ENCODE data around the gene NELFE. TPM values are rescaled to one million over a fixed set of nuclear protein-coding genes. Genes with fewer than 3 reads are reported as not detected.
"Not testable (repeated sequence)": the region's sequence is repeated elsewhere in the genome, so short reads cannot be mapped to it uniquely, and the experiment has no call there.

The NELFE gene
- total RNA-seq, 2 donors from 2014 or later, result 62.4 to 69.3 TPM

- H3K36me3 ChIP-seq, result no peaks in the 10 kb centered on the region
- no peaks in the 10 kb centered on the region for H3K27me3 ChIP-seq (replicated peaks; ENCODE audit: insufficient read depth)
- no peak for DNase-seq (ENCODE audit: low spot score)
- TF ChIP-seq, protein P1, sequence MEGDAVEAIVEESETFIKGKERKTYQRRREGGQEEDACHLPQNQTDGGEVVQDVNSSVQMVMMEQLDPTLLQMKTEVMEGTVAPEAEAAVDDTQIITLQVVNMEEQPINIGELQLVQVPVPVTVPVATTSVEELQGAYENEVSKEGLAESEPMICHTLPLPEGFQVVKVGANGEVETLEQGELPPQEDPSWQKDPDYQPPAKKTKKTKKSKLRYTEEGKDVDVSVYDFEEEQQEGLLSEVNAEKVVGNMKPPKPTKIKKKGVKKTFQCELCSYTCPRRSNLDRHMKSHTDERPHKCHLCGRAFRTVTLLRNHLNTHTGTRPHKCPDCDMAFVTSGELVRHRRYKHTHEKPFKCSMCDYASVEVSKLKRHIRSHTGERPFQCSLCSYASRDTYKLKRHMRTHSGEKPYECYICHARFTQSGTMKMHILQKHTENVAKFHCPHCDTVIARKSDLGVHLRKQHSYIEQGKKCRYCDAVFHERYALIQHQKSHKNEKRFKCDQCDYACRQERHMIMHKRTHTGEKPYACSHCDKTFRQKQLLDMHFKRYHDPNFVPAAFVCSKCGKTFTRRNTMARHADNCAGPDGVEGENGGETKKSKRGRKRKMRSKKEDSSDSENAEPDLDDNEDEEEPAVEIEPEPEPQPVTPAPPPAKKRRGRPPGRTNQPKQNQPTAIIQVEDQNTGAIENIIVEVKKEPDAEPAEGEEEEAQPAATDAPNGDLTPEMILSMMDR (IDR thresholded peaks at IDR 0.05), result no peak
- no peak overlapping the region for H3K4me3 ChIP-seq
- no peaks in the 10 kb centered on the region for H3K9me3 ChIP-seq
- H3K27ac ChIP-seq, result no peak overlapping the region
- peaks cover 5 to 10% of the 10 kb centered on the region in 2 donors for H3K4me1 ChIP-seq (ENCODE audit: control insufficient read depth in 1 of 2, low read depth in 2 of 2)
- no peak for ATAC-seq (ENCODE audit: insufficient number of reproducible peaks, low FRiP score, low read depth)
Measured at GRCh38 chr6:31940256-31940664, 18.5 kb downstream of the NELFE start.

DNA sequence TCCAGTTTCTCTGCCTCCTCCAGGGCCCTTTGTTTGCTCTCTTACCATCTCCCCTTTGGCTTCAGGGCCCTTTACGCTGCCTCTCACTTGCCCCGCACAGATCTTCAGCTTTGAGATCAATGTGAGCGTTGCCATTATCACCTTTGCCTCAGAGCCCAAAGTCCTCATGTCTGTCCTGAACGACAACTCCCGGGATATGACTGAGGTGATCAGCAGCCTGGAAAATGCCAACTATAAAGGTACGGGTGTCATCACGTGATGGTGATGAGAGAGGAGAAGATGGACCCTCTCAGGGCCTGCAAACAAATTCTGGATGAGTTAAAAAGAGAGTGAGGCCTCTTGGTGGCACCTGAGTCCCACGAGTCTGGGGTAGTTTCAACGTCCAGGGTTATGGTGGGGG lies 22.9 kb downstream of the NELFE start:
- Histone ChIP-seq H3K27me3 (replicated peaks; ENCODE audit: insufficient read depth) (no peaks in the 10 kb centered on the region), H3K9me3 (no peaks in the 10 kb centered on the region), H3K27ac (no peak overlapping the region), H3K4me3 (no peak overlapping the region), H3K36me3 (no peaks in the 10 kb centered on the region), H3K4me1 (ENCODE audit: control insufficient read depth in 1 of 2, low read depth in 2 of 2) (no peaks in the 10 kb centered on the region)
- DNase-seq (ENCODE audit: low spot score) (no peak), ATAC-seq (ENCODE audit: insufficient number of reproducible peaks, low FRiP score, low read depth) (no peak)
- TF ChIP-seq, protein P1 (IDR thresholded peaks at IDR 0.05), result no peak

DNA sequence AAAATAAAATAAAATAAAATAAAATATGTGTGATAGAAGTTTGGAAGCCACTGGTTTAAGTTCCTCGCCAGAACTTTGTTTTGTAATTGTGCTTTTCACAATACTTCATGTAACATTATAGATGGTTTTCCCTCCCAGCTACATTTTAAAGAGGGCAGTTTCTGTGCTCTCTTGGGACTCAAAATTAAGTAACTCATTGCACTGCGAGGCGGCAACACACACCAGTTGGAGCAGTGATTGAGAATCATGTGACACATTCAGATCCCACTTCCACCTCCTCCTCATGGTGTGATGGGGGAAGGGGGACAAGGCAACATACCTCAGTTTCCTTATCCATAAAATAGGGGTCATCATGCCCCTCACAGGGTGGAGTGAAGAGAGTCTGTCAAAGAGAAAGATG lies 23.8 kb downstream of the NELFE start:
- Histone ChIP-seq H3K27ac (no peak overlapping the region), H3K4me1 (ENCODE audit: control insufficient read depth in 1 of 2, low read depth in 2 of 2) (no peaks in the 10 kb centered on the region), H3K4me3 (no peak overlapping the region), H3K9me3 (no peaks in the 10 kb centered on the region), H3K36me3 (no peaks in the 10 kb centered on the region), H3K27me3 (replicated peaks; ENCODE audit: insufficient read depth) (no peaks in the 10 kb centered on the region)
- ATAC-seq (ENCODE audit: insufficient number of reproducible peaks, low FRiP score, low read depth) (no peak), DNase-seq (ENCODE audit: low spot score) (no peak)
- TF ChIP-seq, protein P1 (IDR thresholded peaks at IDR 0.05), result no peak

DNA sequence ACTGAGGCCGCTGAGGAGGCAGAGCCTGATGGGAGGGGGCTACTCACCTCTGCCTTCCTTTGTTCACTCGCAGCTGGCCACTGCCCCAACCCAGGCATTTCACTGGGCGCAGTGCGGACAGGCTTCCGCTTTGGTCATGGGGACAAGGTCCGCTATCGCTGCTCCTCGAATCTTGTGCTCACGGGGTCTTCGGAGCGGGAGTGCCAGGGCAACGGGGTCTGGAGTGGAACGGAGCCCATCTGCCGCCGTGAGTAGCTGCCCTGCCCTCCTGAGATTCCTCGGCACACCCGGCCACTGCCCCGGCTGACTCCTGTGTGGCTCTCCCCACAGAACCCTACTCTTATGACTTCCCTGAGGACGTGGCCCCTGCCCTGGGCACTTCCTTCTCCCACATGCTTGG lies 25.2 kb downstream of the NELFE start:
- H3K4me3 ChIP-seq, result no peak overlapping the region
- TF ChIP-seq, protein P1 (IDR thresholded peaks at IDR 0.05), result no peak
- H3K27ac ChIP-seq, result no peak overlapping the region
- H3K36me3 ChIP-seq, result no peaks in the 10 kb centered on the region
- no peaks in the 10 kb centered on the region for H3K9me3 ChIP-seq
- H3K4me1 ChIP-seq (ENCODE audit: control insufficient read depth in 1 of 2, low read depth in 2 of 2), result no peaks in the 10 kb centered on the region
- DNase-seq (ENCODE audit: low spot score) (no peak), ATAC-seq (ENCODE audit: insufficient number of reproducible peaks, low FRiP score, low read depth) (no peak)
- H3K27me3 ChIP-seq (replicated peaks; ENCODE audit: insufficient read depth), result no peaks in the 10 kb centered on the region

- not testable (repeated sequence) for H3K36me3 ChIP-seq; DNase-seq (ENCODE audit: low spot score); H3K27ac ChIP-seq; H3K4me3 ChIP-seq; ATAC-seq (ENCODE audit: insufficient number of reproducible peaks, low FRiP score, low read depth); H3K4me1 ChIP-seq (ENCODE audit: control insufficient read depth in 1 of 2, low read depth in 2 of 2); H3K27me3 ChIP-seq (replicated peaks; ENCODE audit: insufficient read depth); H3K9me3 ChIP-seq
Measured at GRCh38 chr6:31932137-31932536, 26.6 kb downstream of the NELFE start.

DNA sequence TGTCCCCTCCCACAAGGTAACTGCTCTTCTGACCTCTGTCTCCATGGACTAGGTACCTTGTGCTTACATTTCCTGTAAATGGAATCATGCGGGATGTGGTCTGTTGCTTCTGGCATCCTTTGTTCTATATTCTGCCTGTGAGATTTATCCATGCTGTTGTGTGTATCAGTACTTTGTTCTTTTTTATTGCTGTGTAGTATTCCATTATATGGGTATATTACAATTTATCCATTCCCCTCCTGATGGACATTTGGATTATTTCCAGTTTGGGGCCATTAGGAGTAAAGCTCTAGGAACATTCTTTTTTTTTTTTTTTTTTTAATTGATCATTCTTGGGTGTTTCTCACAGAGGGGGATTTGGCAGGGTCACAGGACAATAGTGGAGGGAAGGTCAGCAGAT lies 27.8 kb downstream of the NELFE start:
- H3K36me3 ChIP-seq, result no peaks in the 10 kb centered on the region
- TF ChIP-seq, protein P1 (IDR thresholded peaks at IDR 0.05), result no peak
- DNase-seq (ENCODE audit: low spot score) (no peak), ATAC-seq (ENCODE audit: insufficient number of reproducible peaks, low FRiP score, low read depth) (no peak)
- no peaks in the 10 kb centered on the region for H3K4me1 ChIP-seq (ENCODE audit: control insufficient read depth in 1 of 2, low read depth in 2 of 2)
- H3K27ac ChIP-seq, result no peak overlapping the region
- no peaks in the 10 kb centered on the region for H3K27me3 ChIP-seq (replicated peaks; ENCODE audit: insufficient read depth)
- no peaks in the 10 kb centered on the region for H3K9me3 ChIP-seq
- no peak overlapping the region for H3K4me3 ChIP-seq
